ENCODE measurements around the gene AKR1C1. TPM values are rescaled to one million over a fixed set of nuclear protein-coding genes. Genes with fewer than 3 reads are reported as not detected.

Gene AKR1C1
- total and polyA plus RNA-seq, 9 of the 15 experiments (the other 6 are each of a cell fraction or from before 2014, with no cell fraction given): 43.5 to 180 (median 82.4) TPM

- TF ChIP-seq E2F4 (CRISPR knock-in tag; IDR thresholded peaks at IDR 0.05; ENCODE audit: low read depth) (no peak), HSF4 (CRISPR knock-in tag; IDR thresholded peaks at IDR 0.05; ENCODE audit: borderline replicate concordance) (no peak), RAD21 (CRISPR knock-in tag; conservative IDR thresholded peaks at IDR 0.05 in 1 of 2, IDR thresholded peaks at IDR 0.05 in 1 of 2) (peak; percentile 58 to 78), LCOR (CRISPR knock-in tag; IDR thresholded peaks at IDR 0.05) (no peak), TCF3 (CRISPR knock-in tag; IDR thresholded peaks at IDR 0.05) (peak; percentile 81), THAP12 (CRISPR knock-in tag; IDR thresholded peaks at IDR 0.05) (no peak), ZNF165 (CRISPR knock-in tag; IDR thresholded peaks at IDR 0.05; ENCODE audit: borderline replicate concordance) (no peak), ZNF263 (CRISPR knock-in tag; IDR thresholded peaks at IDR 0.05; ENCODE audit: borderline replicate concordance) (no peak; the same call in 1 of the 2 replicates), AFF1 (IDR thresholded peaks at IDR 0.05; ENCODE audit: low read depth in 1 of 2, partially characterized antibody in 2 of 2) (peak in 1 of 2 experiments; percentile 83), TEAD4 (IDR thresholded peaks at IDR 0.05; ENCODE audit: low read length) (peak; percentile 91), TEAD4 (CRISPR knock-in tag; IDR thresholded peaks at IDR 0.05; ENCODE audit: borderline replicate concordance) (no peak), ZEB2 (IDR thresholded peaks at IDR 0.05) (peak; percentile 88), ZNF707 (CRISPR knock-in tag; conservative IDR thresholded peaks at IDR 0.05) (no peak), ZNF584 (CRISPR knock-in tag; IDR thresholded peaks at IDR 0.05; ENCODE audit: low read depth) (no peak), NFE2L1 (tag; IDR thresholded peaks at IDR 0.05; ENCODE audit: borderline replicate concordance, low read depth) (no peak), TGIF2 (CRISPR knock-in tag; IDR thresholded peaks at IDR 0.05) (no peak), CTCF (IDR thresholded peaks at IDR 0.05 in 2 of 3, conservative IDR thresholded peaks at IDR 0.05 in 1 of 3; ENCODE audit: insufficient read depth in 2 of 3, low read depth in 1 of 3, low read length in 3 of 3) (peak; percentile 78 to 79 (median 78)), ZNF23 (CRISPR knock-in tag; IDR thresholded peaks at IDR 0.05) (no peak)
Observed at GRCh38 chr10:4981722-4982471, 18.7 kb downstream of the AKR1C1 start (continued).
